ENCODE data around the gene PODXL2.

DNA sequence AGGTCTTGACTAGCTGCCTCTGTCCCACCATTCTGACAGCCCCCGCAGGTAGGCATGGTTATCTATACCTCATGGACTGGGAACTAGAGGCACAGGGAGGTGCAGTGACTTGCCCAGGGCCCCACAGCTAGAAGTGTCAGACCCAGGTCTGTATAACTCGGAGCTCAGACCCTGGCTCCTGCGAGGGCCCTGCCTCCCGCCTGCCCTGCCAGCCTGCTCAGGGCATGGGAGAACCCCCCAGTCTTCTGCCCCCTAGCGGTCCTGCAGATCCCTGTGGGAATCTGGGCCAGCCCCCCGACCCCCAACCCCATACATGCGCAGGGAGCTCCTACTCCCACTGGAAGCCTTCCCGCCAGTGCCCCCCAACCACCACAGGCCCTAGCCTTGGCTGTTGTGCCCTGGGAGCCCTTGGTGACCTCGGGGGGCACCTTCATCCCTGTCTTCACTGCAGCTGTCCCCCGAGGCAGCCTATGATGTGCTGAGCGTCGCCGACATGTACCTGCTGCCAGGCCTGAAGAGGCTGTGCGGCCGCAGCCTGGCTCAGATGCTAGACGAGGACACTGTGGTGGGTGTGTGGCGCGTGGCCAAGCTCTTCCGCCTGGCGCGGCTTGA lies 50.7 kb downstream of the PODXL2 start:
- TF ChIP-seq, protein P1, sequence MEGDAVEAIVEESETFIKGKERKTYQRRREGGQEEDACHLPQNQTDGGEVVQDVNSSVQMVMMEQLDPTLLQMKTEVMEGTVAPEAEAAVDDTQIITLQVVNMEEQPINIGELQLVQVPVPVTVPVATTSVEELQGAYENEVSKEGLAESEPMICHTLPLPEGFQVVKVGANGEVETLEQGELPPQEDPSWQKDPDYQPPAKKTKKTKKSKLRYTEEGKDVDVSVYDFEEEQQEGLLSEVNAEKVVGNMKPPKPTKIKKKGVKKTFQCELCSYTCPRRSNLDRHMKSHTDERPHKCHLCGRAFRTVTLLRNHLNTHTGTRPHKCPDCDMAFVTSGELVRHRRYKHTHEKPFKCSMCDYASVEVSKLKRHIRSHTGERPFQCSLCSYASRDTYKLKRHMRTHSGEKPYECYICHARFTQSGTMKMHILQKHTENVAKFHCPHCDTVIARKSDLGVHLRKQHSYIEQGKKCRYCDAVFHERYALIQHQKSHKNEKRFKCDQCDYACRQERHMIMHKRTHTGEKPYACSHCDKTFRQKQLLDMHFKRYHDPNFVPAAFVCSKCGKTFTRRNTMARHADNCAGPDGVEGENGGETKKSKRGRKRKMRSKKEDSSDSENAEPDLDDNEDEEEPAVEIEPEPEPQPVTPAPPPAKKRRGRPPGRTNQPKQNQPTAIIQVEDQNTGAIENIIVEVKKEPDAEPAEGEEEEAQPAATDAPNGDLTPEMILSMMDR (IDR thresholded peaks at IDR 0.05), result peak in 1 of 6 experiments; percentile 11
- TF ChIP-seq POLR2A (IDR thresholded peaks at IDR 0.05), result no peak
